Endothelial cell of umbilical vein (primary cell): ENCODE data around the gene SPEF2. TPM values are rescaled to one million over a fixed set of nuclear protein-coding genes. Genes with fewer than 3 reads are reported as not detected.

ENCODE experiments used
- BruUV-seq: library from RNA; stranded (reverse); fragments of 400-500 nt; replicated peaks from 2 replicates; lab custom pipeline; 2021; lab: Mats Ljungman, UMichigan
- CTCF ChIA-PET: fragments of 300-600, 350-600 bp; sonication (Branson Sonifier 250); formaldehyde crosslinking; loops from one replicate; lab custom pipeline; 2021; ENCODE audit warnings: antibody characterized with exemption, inconsistent platforms; lab: Charles Lee
- POLR2A ChIA-PET: fragments of 300-600, 350-600 bp; sonication (Branson Sonifier 250); formaldehyde crosslinking; loops from one replicate; lab custom pipeline; 2021; ENCODE audit warnings: antibody characterized with exemption, inconsistent platforms; lab: Charles Lee
- DNase-seq: peaks from one replicate; pipeline ENCODE4 v3.0.0-alpha.2; 2011; ENCODE audit warnings: low read depth, low spot score
- FAIRE-seq: peaks from 2 replicates; lab custom pipeline; 2011; peaks lifted over from hg19 to GRCh38; lab: Jason Lieb, UNC
- H2AFZ ChIP-seq: 2 replicates; pipeline ENCODE4 v1.6.0; 2012; ENCODE audit warnings: low read depth, low read length, control low read depth, inconsistent platforms
- H3K27ac ChIP-seq: 2 replicates; pipeline ENCODE4 v1.5.1; 2011; ENCODE audit warnings: low read depth, mild to moderate bottlenecking, control low read depth, low read length, moderate library complexity; ENCODE audit not compliant: insufficient read depth
- H3K27me3 ChIP-seq, 2 experiments: 2 replicates each; pipeline versions ENCODE4 v1.6.0 to v1.6.1; 2011; ENCODE audit warnings: low read length in 2 of 2, mixed read lengths in 1 of 2; ENCODE audit not compliant: control insufficient read depth in 2 of 2, insufficient read depth in 2 of 2
- H3K36me3 ChIP-seq, 2 experiments: 2 replicates in 1 of 2; 3 replicates in 1 of 2; pipeline ENCODE4 v1.5.1; 2011; ENCODE audit warnings: low read length in 2 of 2, mild to moderate bottlenecking in 1 of 2, moderate library complexity in 1 of 2; ENCODE audit not compliant: control insufficient read depth in 2 of 2, insufficient read depth in 2 of 2; ENCODE audit errors: extremely low read depth in 1 of 2
- H3K4me1 ChIP-seq: 3 replicates; pipeline ENCODE4 v1.5.1; 2011; ENCODE audit warnings: mild to moderate bottlenecking, low read length; ENCODE audit not compliant: control insufficient read depth, insufficient read depth; ENCODE audit errors: extremely low read depth
- H3K4me2 ChIP-seq: 2 replicates; pipeline ENCODE4 v1.6.1; 2011; ENCODE audit warnings: low read length, control low read depth, mixed read lengths; ENCODE audit not compliant: insufficient read depth
- H3K4me3 ChIP-seq, 3 experiments: fragments of 200-600 bp in 1 of 3; sonication (generic), shearing (Covaris generic) in 1 of 3; replicated peaks in 1 of 3; 2 replicates each; pipeline ENCODE4 v1.5.1; 2011 to 2016; ENCODE audit warnings: control low read depth in 3 of 3, low read length in 3 of 3, mild to moderate bottlenecking in 2 of 3, inconsistent platforms in 1 of 3, low read depth in 1 of 3, moderate library complexity in 1 of 3; ENCODE audit not compliant: insufficient read depth in 1 of 3
- H3K79me2 ChIP-seq: 2 replicates; pipeline ENCODE4 v1.6.0; 2012; ENCODE audit warnings: low read length, inconsistent platforms; ENCODE audit not compliant: control insufficient read depth, insufficient read depth
- H3K9ac ChIP-seq: replicated peaks from 2 replicates; pipeline ENCODE3; 2011; ENCODE audit warnings: low read length, control low read depth; ENCODE audit not compliant: insufficient read depth; ENCODE audit errors: extremely low read depth
- H3K9me1 ChIP-seq: replicated peaks from 3 replicates; pipeline ENCODE4 v1.6.0; 2011; ENCODE audit warnings: mild to moderate bottlenecking, low read length; ENCODE audit not compliant: control insufficient read depth, insufficient read depth; ENCODE audit errors: extremely low read depth
- H3K9me3 ChIP-seq: replicated peaks from 2 replicates; pipeline ENCODE4 v1.5.1; 2012; ENCODE audit warnings: low read length, inconsistent platforms; ENCODE audit not compliant: control insufficient read depth, insufficient read depth
- H4K20me1 ChIP-seq: replicated peaks from 2 replicates; pipeline ENCODE3; 2011; ENCODE audit warnings: mild to moderate bottlenecking, low read length; ENCODE audit not compliant: control insufficient read depth, insufficient read depth; ENCODE audit errors: extremely low read depth
- EZH2 ChIP-seq: IDR thresholded peaks from 2 replicates; pipeline ENCODE4 v1.6.1; 2012; ENCODE audit warnings: borderline replicate concordance, low read depth, mild to moderate bottlenecking, moderate library complexity, low read length, inconsistent platforms; ENCODE audit not compliant: severe bottlenecking
- FOS ChIP-seq: IDR thresholded peaks from 2 replicates; pipeline ENCODE4 v1.6.1; 2011; ENCODE audit warnings: mild to moderate bottlenecking, low read length, moderate library complexity, borderline replicate concordance; ENCODE audit not compliant: insufficient read depth
- GATA2 ChIP-seq: IDR thresholded peaks from 2 replicates; pipeline ENCODE4 v1.7.0; 2011; ENCODE audit warnings: low read depth, mild to moderate bottlenecking, moderate library complexity, mixed read lengths, low read length; ENCODE audit not compliant: insufficient read length, insufficient read depth
- JUN ChIP-seq: IDR thresholded peaks from 2 replicates; pipeline ENCODE4 v1.6.1; 2011; ENCODE audit warnings: borderline replicate concordance, low read depth; ENCODE audit not compliant: insufficient read length, insufficient read depth
- MAX ChIP-seq: IDR thresholded peaks from 2 replicates; pipeline ENCODE4 v1.6.1; 2011; ENCODE audit not compliant: insufficient read depth, insufficient read length
- MYC ChIP-seq: IDR thresholded peaks from one replicate; pipeline ENCODE4 v1.6.1; 2011; ENCODE audit warnings: mild to moderate bottlenecking, low read depth, low read length
- POLR2A ChIP-seq: IDR thresholded peaks from 2 replicates; pipeline ENCODE4 v1.6.1; 2012; ENCODE audit warnings: low read depth, mild to moderate bottlenecking, control low read depth, low read length
- POLR2AphosphoS5 ChIP-seq: IDR thresholded peaks from 2 replicates; pipeline ENCODE4 v1.6.1; 2012; ENCODE audit warnings: low read depth, mild to moderate bottlenecking, control low read depth, low read length, moderate library complexity; ENCODE audit not compliant: insufficient read depth
- dilution Hi-C: fragments of 300-500 bp; cut with MboI; formaldehyde crosslinking; loops from one replicate; pipeline ENCODE4 v1.15.0; 2019; ENCODE audit warnings: low sequenced_read_pairs; ENCODE audit not compliant: extremely low pct_ligation_motif_present
- intact Hi-C: fragments of 100-400 bp; cut with micrococcal nuclease; formaldehyde crosslinking; loops from one replicate; pipeline ENCODE4 v1.10.0; 2022
- polyA plus RNA-seq, 4 experiments: library from polyadenylated mRNA; depleted of rRNA in 3 of 4; stranded (reverse) in 3 of 4; unstranded in 1 of 4; fragments of >200 nt; gene quantifications; 2 replicates each; pipeline versions ENCODE4 v1.2.1 to v1.2.3, GENCODE V29; 2011 to 2012; ENCODE audit warnings: missing spikeins in 1 of 4
- total RNA-seq: library from RNA; stranded (reverse); gene quantifications from 2 replicates; pipeline ENCODE4 v1.2.3, GENCODE V29; 2021
- TF ChIP-seq, protein P1 (sequence below), 2 donors: IDR thresholded peaks; 1 replicate in 1 of 2; 2 replicates in 1 of 2; pipeline ENCODE4 v1.5.1; 2011; ENCODE audit warnings: low read length in 2 of 2, mild to moderate bottlenecking in 2 of 2, moderate library complexity in 2 of 2, control low read depth in 1 of 2, inconsistent platforms in 1 of 2, low read depth in 1 of 2; ENCODE audit not compliant: insufficient read depth in 1 of 2; ENCODE audit errors: extremely low read depth in 1 of 2

Gene SPEF2
- total and polyA plus RNA-seq, 2 donors (not counting 3 experiments of a cell fraction or from before 2014, with no cell fraction given) = 0.28 to 0.73 TPM

- Histone ChIP-seq H3K4me2 (no peak overlapping the region), H3K9me3 (no peaks in the 10 kb centered on the region), H2AFZ (no peak overlapping the region), H4K20me1 (no peaks in the 10 kb centered on the region), H3K9ac (no peak overlapping the region), H3K9me1 (no peaks in the 10 kb centered on the region), H3K4me3 (no peak overlapping the region), H3K27me3 (peaks cover 0 to 5% of the 10 kb centered on the region in 2 experiments), H3K4me1 (no peaks in the 10 kb centered on the region), H3K27ac (no peak overlapping the region), H3K36me3 (no peaks in the 10 kb centered on the region), H3K79me2 (no peaks in the 10 kb centered on the region)
- no TSS peak for BruUV-seq
- dilution Hi-C loops = no loop called here
- CTCF ChIA-PET = no interaction called here
- intact Hi-C loops = no loop called here
- DNase-seq (no peak), FAIRE-seq (no peak)
- POLR2A ChIA-PET = no interaction called here
- no peak for TF ChIP-seq JUN
- no peak for TF ChIP-seq GATA2
- TF ChIP-seq FOS = no peak
- TF ChIP-seq POLR2A = no peak
- no peak for TF ChIP-seq MAX
- TF ChIP-seq MYC = no peak
These were observed 202.0 kb downstream of the SPEF2 start for GRCh38 chr5:35819668-35820067.

- H2AFZ ChIP-seq = no peak overlapping the region
These were observed 203.1 kb downstream of the SPEF2 start for GRCh38 chr5:35820735-35821134.

More at GRCh38 chr5:35820735-35821134, 203.1 kb downstream of the SPEF2 start:
- Histone ChIP-seq H3K4me2 (no peak overlapping the region), H3K4me1 (no peaks in the 10 kb centered on the region), H4K20me1 (no peaks in the 10 kb centered on the region), H3K36me3 (no peaks in the 10 kb centered on the region), H3K79me2 (no peaks in the 10 kb centered on the region), H3K9me1 (no peaks in the 10 kb centered on the region), H3K4me3 (no peak overlapping the region), H3K27ac (no peak overlapping the region), H3K9ac (no peak overlapping the region), H3K27me3 (peaks cover 0 to 5% of the 10 kb centered on the region in 2 experiments), H3K9me3 (no peaks in the 10 kb centered on the region)
- intact Hi-C loops = no loop called here
- FAIRE-seq (no peak), DNase-seq (no peak)
- ChIA-PET POLR2A (no interaction called here), CTCF (interaction anchor here (2.8 kb wide), 1 partner anchor 104 kb away, joined by 10 read pairs; no protein-coding TSS in a partner anchor)
- TF ChIP-seq FOS (no peak), MAX (no peak), EZH2 (no peak), MYC (no peak), JUN (no peak), POLR2A (no peak), POLR2AphosphoS5 (no peak), GATA2 (no peak)
- TF ChIP-seq, protein P1, sequence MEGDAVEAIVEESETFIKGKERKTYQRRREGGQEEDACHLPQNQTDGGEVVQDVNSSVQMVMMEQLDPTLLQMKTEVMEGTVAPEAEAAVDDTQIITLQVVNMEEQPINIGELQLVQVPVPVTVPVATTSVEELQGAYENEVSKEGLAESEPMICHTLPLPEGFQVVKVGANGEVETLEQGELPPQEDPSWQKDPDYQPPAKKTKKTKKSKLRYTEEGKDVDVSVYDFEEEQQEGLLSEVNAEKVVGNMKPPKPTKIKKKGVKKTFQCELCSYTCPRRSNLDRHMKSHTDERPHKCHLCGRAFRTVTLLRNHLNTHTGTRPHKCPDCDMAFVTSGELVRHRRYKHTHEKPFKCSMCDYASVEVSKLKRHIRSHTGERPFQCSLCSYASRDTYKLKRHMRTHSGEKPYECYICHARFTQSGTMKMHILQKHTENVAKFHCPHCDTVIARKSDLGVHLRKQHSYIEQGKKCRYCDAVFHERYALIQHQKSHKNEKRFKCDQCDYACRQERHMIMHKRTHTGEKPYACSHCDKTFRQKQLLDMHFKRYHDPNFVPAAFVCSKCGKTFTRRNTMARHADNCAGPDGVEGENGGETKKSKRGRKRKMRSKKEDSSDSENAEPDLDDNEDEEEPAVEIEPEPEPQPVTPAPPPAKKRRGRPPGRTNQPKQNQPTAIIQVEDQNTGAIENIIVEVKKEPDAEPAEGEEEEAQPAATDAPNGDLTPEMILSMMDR (IDR thresholded peaks at IDR 0.05; ENCODE audit: extremely low read depth in 1 of 2, insufficient read depth in 1 of 2, low read depth in 1 of 2, low read length in 2 of 2) = no peak
- no TSS peak for BruUV-seq
- dilution Hi-C loops = no loop called here
